ENCODE measurements around the gene TNIP2.

DNA sequence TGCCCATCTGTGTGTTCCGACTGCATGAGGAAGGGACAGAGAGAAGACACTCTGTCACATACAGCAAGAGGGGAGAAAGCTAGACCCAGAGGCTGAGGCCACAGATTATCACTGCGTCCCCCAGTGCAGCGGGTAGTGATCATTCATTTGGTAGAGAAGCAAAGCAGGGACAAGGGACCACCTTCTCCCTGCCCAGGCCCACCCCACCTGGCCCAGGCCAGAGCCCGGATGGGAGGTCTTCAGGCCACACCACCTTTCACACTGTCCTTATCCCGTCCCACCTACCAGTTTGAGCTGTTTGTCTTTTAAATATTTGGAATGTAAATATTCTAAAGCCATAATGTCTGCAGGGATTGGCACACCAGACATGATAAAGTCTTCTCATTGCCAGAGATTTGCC is 10.6 kb downstream of the TNIP2 start:
- TF ChIP-seq POLR2AphosphoS5 (IDR thresholded peaks at IDR 0.05; ENCODE audit: borderline replicate concordance, low read depth, low read length) (no peak), EZH2 (IDR thresholded peaks at IDR 0.05) (no peak)
